ENCODE measurements around the gene ELK1.

- no peak for TF ChIP-seq POLR2AphosphoS5 (IDR thresholded peaks at IDR 0.05; ENCODE audit: insufficient read depth in 1 of 2, low read depth in 1 of 2)
- TF ChIP-seq CTCF (IDR thresholded peaks at IDR 0.05) = no peak
- no peak for TF ChIP-seq POLR2A (IDR thresholded peaks at IDR 0.05)
Observed at GRCh38 chrX:47674776-47675175, 24.4 kb upstream of the ELK1 start.
